ENCODE results near the gene RHBDL3.

Gene RHBDL3

DNA sequence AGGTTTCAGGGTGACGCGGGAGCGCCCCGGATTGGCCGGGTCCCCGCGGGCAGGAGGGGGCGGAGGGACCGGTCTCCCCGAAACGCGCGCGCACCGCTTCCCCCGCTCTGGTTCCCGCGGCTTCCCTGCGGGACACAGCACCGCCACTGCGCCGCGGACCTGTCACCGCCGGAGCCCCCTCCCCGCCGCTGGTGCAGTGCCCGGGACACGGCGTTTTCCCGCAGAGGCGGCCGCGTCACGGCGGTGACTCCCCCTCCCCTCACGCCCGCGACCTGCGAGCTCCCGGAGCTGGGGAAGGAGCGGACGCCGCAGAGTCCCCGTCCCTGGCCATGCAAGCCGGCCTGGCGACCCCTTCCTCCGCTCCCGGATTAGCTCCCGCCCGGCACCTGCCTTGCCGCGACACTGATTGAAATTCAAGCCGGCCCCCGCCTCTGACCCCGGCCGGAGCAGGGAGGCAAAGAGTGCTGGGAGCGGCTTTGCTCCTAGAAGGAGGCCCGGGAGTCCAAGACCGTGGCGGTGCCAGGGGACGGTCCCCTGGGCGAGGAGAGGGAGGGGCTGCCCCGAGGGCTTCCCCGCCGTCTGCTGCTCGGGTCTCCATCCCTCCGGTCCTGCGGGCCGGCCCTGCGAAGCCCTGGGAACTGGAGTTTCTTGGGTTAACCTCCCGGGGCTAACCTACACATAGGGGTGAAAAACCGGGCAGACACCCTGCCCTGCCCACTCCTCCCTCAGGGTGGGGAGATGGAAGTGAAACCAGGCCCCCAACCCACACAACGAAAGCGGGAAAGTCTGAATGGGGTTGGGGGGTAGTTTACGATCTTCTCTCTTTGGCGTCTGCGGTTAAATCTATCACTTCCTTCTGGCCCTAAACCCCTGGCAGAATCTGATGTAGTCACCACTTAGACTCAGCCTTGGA lies 1.0 kb downstream of the RHBDL3 start:
- no peak for DNase-seq (ENCODE audit: low read depth in 2 of 2)

DNA sequence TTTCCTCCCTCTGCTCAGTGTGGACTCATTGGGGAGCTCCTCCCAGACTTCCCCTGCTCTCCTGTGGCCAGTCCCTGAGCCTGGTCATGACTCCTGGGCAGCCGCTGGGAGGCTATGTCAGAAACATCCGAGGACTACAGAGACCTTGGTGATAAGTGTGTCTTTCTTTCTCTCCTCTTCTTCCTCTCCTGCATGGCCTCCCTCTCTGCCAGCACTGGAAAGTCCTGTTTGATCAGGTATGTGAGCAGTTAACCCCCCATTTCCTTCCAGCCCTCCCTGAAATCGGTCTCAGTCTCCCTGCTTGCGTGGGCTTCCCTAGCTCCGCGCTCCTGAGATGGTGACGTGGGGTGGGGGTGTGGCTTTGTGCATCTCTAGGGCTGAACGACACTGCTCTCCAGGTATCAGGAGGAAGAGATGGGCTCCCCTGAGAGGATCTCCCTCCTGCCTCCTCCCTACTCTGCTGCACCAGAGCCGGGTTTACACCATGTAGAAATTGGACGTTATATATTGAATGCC lies 2.1 kb downstream of the RHBDL3 start:
- DNase-seq (ENCODE audit: low read depth in 2 of 2), result no peak

DNA sequence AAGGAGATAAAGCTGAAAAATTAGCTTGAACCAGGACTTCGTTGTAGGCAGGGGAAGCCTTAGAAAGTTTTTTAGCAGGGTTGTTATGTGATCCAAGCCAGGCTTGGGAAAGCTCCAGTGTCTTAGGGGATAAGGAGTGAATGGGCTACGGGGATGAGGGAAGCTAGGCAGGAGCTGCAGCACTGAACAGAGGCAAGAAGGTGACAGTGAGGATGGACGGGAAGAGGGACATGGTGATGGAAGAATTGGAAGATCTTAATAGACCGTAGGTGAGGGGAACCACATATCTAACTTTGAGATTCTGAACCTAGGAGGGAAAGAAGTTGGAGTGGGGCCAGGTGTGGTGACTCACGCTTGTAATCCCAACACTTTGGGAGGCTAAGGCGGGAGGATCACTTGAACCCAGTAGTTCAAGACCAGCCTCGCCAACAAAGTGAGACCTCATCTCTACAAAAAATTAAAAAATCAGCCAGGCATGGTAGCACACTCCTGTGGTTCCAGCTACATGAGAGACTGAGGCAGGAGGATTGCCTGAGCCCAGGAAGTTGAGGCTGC lies 3.2 kb downstream of the RHBDL3 start:
- no peak for DNase-seq (ENCODE audit: low read depth in 2 of 2)

DNA sequence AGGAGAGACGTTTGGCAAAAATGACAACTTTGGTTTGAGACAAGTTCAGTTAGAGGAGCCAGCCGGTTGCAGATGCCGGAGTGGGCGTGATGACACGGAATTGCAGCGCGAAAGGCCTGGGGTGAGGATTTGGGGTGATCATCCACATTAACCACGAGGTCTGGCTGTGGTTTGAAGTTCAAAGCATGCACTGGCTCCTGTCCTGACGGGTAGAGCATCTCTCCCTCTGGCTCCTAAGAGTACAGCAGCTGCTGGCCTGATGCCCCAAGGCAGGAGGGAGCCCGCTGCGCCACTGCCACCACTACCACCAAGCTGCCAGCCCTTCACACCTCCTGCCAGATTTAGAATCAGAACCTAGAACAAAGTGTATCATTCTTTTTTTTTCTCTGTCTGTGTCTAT lies 3.7 kb downstream of the RHBDL3 start:
- DNase-seq (ENCODE audit: low read depth in 2 of 2), result no peak

DNA sequence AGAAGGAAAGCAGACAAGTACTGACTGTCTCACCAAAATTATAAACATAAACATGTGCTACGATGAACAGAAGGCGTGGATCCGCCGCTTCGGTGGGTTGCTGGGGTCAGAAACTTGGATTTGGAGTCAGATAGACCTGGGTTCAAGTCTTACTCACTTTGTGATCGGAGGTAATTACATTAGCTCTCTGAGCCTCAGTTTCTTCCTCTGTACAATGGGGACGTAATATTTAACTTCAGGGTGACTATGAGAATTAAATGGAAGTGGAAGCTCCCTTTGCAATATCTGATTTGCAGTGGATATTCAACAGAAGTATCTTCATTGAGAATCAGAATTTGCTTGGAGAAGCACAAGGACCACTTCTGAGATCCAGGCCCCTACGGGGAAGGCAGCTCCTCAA lies 6.2 kb downstream of the RHBDL3 start:
- DNase-seq (ENCODE audit: low read depth in 2 of 2), result no peak

DNA sequence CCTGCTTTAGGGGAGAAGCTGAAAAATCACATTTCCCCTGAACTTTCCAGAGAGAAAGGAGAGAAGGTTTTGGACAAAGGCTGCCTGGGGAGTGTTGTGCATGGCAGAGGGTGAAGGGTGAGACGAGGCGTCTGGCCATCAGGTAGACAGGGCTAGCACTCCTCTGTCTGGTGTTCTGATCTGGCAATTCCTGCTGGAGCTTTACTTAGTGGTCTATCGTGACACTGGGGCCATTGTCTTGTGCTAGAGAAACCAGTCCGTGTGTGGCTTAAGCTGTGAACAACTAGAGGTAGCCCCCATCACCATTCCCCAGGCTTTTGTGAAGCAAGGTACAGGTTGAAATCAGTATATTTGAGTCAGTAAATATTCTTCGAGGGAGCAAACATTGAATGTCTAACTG lies 8.5 kb downstream of the RHBDL3 start:
- DNase-seq (ENCODE audit: low read depth in 2 of 2), result no peak

DNA sequence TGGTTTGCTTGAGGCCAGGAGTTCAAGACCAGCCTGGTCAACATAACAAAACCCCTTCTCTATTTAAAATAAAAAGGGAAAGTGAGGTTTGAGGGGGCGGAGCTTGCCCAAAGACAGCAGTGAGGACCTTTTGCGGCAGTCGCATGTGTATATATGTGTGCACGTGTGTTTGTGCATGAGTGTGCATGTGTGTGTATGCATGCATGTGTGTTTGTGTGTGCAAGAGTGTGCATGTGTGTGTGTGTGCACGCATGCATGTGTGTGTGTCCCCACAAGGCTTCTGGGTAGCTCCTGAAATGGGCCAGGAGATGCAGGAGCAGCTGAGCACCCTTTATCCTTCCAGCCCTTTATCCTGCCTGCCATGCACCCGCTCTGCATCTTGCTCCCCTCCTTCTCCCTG lies 9.0 kb downstream of the RHBDL3 start:
- no peak for DNase-seq (ENCODE audit: low read depth in 2 of 2)

DNA sequence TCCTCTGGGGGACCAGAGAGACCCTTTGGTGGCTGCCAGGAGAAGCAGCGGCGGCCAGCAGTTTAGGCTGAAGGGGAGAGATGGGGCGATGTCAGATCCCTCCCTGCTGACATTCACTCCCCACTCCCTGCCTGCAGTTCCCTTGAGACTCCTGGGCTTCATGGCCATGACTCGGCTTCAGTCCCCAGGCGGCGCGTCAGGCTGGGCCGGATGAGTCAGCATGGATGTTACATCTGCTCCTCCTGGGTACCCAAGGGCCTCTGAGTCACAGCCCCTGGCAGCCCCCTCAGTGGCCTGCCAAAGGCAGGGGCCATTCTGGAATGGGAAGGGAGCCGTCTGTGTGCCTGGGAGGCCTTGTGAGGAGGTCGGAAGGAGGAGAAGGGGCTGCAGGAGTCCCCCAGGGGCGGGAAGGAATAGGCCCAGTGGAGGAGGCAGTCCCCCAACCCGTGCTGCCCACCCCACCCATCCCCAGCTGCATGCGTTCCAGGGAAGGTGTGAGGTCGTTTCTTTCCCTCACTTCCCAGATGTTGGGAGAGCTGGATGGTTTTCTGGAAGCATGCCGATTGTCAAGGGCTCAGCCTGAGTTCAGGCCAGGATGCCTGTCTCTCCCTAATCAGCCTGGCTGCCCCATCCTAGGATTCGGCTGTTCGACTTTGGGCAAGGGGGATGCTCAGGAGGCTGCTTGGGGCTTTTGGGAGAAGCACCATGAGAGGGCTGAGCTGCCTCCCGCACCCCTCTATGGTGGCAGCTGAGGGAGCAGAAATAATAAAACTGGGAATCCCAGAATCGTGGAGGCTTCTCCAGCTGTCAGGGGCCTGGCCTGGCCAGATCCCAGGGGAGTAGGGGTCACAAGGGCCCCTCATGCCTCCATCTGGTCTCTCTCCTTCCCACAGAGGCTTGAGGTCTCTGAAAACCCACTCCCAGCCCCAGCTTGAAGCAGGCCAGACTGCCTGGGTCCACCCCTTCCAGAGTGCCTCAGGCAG lies 9.7 kb downstream of the RHBDL3 start:
- DNase-seq (ENCODE audit: low read depth in 2 of 2), result no peak

DNA sequence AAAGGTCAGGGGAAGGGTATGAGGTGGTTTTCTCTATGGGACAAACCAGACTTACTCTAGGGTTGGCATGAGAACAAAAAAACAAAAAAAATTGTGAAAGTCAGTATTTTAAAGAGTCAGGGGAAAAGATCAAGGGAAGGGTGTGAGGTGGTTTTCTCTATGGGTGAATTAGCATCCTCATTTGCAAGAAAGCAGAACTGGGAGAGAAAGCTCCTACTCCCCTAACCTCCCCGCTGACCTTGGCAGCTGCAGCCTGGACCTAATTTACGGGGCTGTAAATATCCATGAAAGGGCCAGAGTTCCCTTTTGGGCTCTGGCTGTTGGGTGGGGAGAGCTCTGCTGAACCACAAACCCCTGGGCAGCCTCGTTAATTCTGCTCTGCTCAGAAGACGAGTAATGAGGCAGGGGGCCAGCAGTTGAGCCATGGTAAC lies 10.6 kb downstream of the RHBDL3 start:
- no peak for DNase-seq (ENCODE audit: low read depth in 2 of 2)

DNA sequence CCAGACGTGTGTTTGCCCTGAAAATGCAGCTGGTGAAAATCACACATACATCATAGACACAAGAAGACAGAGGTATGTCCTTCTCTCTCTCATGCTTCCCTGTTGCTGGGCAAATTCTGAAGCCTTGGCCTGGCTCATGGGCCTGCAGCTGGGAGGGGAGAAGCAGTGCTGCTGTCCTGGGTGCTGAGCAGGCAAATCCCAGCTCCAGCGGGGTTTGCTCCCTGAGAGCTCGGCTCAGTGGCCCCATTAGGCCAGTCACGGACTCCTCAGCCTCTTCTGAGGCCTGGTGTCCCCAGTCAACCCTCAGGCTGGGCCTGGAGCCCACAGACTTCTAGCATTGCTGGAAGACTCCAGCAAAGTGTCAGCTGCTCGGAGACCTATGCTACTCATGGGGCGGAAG lies 11.7 kb downstream of the RHBDL3 start:
- no peak for DNase-seq (ENCODE audit: low read depth in 2 of 2)

DNA sequence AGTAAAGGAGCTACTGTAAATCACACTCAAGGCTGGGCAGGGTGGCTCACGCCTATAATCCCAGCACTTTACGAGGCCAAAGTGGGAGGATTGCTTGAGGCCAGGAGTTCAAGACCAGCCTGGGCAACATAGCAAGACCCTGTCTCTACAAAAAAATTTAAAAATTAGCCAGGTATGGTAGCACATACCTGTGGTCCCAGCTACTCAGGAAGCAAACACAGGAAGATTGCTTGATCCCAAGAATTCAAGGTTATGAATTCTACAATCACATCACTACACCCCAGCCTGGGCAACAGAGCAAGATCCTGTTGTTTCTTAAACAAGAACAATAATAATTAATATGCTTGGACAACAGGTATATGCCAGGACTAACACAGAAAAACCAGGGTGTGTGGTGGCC lies 13.2 kb downstream of the RHBDL3 start:
- no peak for DNase-seq (ENCODE audit: low read depth in 2 of 2)

DNA sequence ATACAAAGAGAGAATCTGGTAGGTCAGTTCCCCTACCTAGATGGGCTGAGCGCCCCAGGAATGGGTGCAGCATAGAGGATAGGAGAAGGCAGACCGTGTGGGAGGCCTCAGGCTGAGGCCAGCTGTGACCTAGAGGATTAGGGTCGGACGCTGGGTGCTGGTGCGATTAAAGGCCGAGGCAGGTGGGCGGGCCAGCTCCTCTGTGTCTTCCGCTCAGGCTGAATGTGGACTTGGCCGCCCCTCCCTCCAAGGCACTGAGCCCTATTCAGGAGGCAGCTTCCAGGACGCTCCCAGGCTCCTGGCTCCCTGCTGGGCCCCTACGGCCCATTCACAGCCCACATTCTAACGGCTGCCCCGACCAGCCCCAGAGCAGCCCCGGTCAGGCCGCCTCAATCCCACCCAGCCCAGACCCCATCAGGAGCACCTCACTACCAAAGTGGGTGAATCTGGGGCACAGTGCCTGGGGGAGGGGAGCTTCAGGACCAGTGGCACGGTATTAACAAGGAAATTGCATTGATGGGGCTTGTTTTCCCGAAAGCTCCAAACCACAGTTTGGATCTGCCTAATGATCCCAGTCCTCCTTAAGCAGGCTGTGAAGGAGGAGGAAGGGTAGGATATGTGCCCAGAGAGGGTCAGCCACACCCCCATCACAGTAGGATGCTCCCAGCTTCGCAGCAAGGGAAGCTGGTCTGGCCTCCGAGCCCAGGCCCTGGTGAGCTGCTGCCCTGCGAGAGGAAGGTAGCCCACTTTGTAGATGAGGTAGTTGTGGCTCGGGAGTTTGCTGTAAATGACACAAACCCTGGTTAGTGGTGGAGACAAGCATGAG lies 14.5 kb downstream of the RHBDL3 start:
- no peak for DNase-seq (ENCODE audit: low read depth in 2 of 2)

DNA sequence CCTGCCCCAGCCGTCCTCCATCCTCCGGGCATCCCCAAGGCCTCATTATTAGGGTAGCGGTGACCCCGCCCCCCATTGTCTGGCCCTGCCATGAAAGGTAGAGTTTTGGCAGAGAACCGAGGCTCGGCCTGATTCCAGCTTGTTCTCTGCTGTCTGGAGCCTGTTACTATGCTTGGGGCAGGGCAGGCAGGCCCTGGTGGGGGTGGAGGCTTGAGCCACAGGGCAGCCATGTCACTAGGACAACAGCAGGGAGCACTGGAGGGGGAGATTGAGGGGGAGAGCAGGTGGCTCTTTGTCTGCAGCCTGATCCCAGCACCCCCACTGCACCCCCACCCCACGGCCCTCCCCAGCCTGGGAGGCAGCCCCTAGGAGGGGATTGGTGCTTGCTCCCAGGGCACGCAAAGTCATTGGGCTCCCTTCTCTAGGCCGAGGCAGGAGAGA lies 15.4 kb downstream of the RHBDL3 start:
- no peak for DNase-seq (ENCODE audit: low read depth in 2 of 2)

DNA sequence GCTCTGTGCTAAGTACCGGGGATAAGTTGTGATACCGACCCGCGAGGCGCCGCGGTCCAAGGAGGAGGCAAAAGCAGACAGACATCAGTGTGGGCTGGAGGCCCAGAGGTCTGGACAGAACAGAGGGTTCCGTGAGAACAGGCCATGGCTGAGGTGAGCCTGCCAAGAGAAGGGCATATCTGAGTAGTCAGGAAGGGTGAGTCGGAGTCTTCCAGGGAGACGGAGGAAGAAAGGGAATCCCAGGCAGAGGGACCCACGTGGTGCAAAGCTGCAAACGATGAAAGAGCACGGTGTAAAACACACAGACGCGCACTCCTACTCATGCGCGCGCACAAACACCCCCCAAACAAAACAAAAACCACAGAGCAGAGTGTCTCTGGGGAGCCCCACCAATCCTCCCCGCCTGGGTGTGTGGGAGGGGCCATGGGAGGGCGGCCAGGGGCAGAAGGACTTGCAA lies 18.1 kb downstream of the RHBDL3 start:
- no peak for DNase-seq (ENCODE audit: low read depth in 2 of 2)

DNA sequence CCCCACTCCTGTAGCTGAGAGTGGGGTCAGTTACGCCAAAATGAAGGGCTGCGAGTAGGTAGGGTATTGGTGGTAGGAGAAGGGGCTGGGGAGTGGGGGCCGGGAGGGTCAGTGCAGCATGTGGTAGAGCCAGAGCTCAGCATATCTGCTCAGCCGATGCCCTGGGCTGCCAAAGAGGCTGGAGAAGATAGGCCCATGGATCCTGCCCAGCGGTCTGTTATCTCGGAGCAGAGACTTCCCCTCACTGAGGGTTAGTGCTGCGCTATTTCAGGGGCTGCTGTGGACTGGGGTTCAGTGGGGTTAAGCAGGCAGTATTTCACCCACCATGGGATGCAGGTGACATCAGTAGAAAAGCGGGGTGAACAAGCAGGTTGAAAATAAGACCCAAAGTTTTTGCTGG lies 19.7 kb downstream of the RHBDL3 start:
- DNase-seq (ENCODE audit: low read depth in 2 of 2), result no peak

DNA sequence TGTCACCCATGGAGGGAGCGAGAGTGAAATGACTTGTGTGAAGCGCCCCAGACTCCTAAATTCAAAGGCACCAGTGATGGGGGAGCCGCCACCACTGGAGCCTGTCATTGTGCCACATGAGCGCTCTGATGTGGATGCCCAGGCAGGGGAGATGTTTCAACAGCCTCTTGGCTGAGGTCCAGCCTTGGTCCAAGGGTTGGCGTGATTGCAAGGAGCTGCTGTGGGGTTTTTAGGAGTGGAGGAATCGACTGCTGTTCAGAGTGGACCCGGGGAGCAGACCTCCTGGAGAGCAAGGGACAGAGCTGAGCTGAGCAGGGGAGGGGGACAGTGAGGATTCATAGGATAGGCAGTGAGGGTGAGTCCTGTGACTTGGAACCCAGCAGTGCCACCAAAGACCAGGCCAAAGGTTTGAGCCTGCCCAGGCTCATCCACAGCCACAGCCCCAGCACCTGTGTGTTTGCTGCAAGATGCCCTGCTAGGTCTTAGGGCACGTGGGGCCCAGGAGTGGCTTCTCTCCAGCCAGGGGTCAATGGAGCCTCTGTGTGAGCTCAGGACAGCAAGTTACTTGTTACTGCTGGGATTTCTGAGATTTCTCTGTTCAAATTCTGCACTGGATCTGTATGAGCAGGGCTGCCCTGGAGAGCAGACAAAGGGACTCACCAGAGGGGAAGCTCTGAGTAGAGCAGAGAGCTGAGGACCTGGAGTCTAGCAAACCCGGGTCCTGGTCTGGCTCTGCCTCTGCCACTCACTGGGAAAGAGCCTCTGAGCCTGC lies 20.3 kb downstream of the RHBDL3 start:
- no peak for DNase-seq (ENCODE audit: low read depth in 2 of 2)

DNA sequence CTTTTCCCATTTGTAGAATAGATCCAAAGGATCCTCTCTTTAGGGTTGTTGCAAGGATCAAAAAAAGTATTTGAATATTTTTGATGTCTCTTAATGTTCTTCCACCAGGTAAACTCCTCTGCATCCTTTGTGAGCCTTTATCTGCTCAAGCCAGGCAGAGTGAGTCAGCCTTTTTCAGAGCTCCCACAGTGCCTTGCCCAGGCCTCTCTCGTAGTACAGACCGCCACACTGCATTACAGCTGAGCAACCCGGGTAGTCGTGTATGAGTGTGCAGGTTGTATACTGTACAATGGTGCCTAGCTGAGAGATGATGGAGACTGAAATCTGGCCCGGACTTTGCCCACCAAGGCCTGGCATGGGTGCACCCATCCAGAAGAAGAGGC lies 20.9 kb downstream of the RHBDL3 start:
- DNase-seq (ENCODE audit: low read depth in 2 of 2), result no peak

DNA sequence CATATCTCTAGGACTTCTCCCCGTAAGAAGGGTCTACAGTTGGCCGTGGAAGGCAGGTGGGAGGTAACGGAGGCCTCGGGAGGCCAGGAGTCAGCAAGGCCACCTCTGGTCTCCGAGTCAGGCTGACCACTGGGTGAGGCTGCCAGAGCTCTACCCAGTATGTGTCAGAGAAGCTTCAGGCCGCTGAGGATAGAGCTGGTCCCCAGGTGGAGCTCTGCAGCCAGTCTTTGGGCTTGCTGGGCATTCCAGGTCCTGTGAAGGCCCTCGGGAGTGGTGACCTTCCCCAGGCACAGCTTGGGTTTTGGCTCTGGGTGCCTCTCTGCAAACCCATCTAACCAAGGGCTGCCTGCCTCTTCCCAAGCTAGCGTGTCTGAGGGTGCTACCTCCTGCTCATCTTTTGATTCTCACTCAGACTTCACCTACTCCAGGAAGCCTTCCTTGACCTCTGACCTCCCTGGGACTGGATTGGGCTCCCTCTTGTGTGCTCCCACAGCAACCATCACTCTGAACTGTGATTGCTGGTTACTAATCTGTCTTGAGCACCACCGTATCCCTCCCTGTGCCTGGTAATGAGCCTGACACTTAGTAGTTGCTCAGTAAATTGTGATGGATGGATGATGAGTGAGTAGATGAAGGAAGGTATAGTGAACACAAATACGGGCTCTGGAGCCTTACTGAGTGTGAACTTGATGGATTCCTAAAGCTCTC lies 22.3 kb downstream of the RHBDL3 start:
- DNase-seq (ENCODE audit: low read depth in 2 of 2), result no peak

DNA sequence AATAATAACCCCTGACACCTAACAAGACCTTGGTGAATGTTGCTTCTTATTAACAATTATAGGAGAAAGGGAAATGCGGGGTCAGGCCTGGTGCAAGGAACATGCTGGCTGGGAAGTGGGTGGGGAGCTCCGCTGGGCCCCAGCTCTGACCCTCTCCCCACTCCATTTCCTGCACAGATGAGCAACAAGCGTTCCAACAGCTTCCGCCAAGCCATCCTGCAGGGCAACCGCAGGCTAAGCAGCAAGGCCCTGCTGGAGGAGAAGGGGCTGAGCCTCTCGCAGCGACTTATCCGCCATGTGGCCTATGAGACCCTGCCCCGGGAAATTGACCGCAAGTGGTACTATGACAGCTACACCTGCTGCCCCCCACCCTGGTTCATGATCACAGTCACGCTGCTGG lies 23.0 kb downstream of the RHBDL3 start:
- no peak for DNase-seq (ENCODE audit: low read depth in 2 of 2)
